Nephron (organoid): Measurements from ENCODE around the gene SLC39A10.

Experiments
- H3K27ac Mint-ChIP-seq, 3 experiments: 2 replicates each; pipeline ENCODE4 v1.8.0; 2020; ENCODE audit warnings: mixed read lengths in 3 of 3, mild to moderate bottlenecking in 2 of 3, moderate library complexity in 1 of 3
- H3K27me3 Mint-ChIP-seq: 2 replicates; pipeline ENCODE4 v1.8.0; 2021; ENCODE audit warnings: low read depth, mild to moderate bottlenecking, moderate library complexity, mixed read lengths
- H3K36me3 Mint-ChIP-seq: 2 replicates; pipeline ENCODE4 v1.8.0; 2020; ENCODE audit warnings: low read depth, mixed read lengths
- H3K4me1 Mint-ChIP-seq: 2 replicates; pipeline ENCODE4 v1.8.0; 2020; ENCODE audit warnings: mixed read lengths
- H3K4me3 Mint-ChIP-seq, 3 experiments: 2 replicates each; pipeline ENCODE4 v1.8.0; 2020; ENCODE audit warnings: mild to moderate bottlenecking in 3 of 3, mixed read lengths in 3 of 3, moderate library complexity in 2 of 3
- H3K9me3 Mint-ChIP-seq: 2 replicates; pipeline ENCODE4 v1.8.0; 2020; ENCODE audit warnings: mixed read lengths
- TF ChIP-seq, protein P1 (sequence below), 3 experiments: fragments of 200-600 bp; sonication (generic); IDR thresholded peaks; one replicate each; pipeline ENCODE4 v1.5.0; 2021; ENCODE audit warnings: antibody characterized with exemption in 3 of 3; ENCODE audit not compliant: unreplicated experiment in 3 of 3

The SLC39A10 gene

GRCh38 chr2:195779491-195779890, 122.5 kb downstream of the SLC39A10 start:
- TF ChIP-seq, protein P1, sequence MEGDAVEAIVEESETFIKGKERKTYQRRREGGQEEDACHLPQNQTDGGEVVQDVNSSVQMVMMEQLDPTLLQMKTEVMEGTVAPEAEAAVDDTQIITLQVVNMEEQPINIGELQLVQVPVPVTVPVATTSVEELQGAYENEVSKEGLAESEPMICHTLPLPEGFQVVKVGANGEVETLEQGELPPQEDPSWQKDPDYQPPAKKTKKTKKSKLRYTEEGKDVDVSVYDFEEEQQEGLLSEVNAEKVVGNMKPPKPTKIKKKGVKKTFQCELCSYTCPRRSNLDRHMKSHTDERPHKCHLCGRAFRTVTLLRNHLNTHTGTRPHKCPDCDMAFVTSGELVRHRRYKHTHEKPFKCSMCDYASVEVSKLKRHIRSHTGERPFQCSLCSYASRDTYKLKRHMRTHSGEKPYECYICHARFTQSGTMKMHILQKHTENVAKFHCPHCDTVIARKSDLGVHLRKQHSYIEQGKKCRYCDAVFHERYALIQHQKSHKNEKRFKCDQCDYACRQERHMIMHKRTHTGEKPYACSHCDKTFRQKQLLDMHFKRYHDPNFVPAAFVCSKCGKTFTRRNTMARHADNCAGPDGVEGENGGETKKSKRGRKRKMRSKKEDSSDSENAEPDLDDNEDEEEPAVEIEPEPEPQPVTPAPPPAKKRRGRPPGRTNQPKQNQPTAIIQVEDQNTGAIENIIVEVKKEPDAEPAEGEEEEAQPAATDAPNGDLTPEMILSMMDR (IDR thresholded peaks at IDR 0.05; ENCODE audit: unreplicated experiment in 3 of 3) = no peak
- no peak overlapping the region for H3K27ac Mint-ChIP-seq
- no peaks in the 10 kb centered on the region for H3K4me1 Mint-ChIP-seq
- H3K36me3 Mint-ChIP-seq = no peaks in the 10 kb centered on the region
- no peaks in the 10 kb centered on the region for H3K9me3 Mint-ChIP-seq
- no peak overlapping the region for H3K4me3 Mint-ChIP-seq
- H3K27me3 Mint-ChIP-seq = no peaks in the 10 kb centered on the region

DNA sequence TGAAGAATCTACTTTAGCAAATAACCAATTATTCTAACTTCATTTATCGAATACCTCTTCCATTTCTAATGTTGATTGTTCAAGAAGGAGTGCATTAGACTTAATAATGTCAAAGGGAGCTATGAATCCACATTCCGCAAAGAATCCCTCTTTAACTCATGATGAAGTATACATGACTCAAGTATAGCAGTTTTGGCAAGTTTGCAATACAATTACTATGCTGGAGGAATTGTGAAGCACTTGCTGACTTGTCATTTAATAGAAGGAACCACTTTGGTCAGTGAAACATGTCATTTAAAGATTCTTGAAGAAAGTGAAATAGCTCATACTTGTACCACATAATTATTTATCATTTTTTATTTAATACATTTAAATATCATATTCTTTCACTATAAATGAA, 125.1 kb downstream of the SLC39A10 start:
- Mint-ChIP-seq H3K9me3 (no peaks in the 10 kb centered on the region), H3K36me3 (peaks cover 3% of the 10 kb centered on the region), H3K4me1 (no peaks in the 10 kb centered on the region), H3K4me3 (no peak overlapping the region), H3K27ac (no peak overlapping the region), H3K27me3 (no peaks in the 10 kb centered on the region)
- TF ChIP-seq, protein P1 (IDR thresholded peaks at IDR 0.05; ENCODE audit: unreplicated experiment in 3 of 3) = no peak
